ENCODE measurements around the gene CBLB.
A peak's percentile ranks its signal among the peaks of the same experiment; 100 is the strongest.

The CBLB gene

GRCh38 chr3:105868742-105869530 is at the start of gene CBLB:
TSS of gene CBLB (minus strand) at chr3:105869012. CDS start at chr3:105867577, 1,435 bp downstream.
- peak; percentile 92 for DNase-seq

DNA sequence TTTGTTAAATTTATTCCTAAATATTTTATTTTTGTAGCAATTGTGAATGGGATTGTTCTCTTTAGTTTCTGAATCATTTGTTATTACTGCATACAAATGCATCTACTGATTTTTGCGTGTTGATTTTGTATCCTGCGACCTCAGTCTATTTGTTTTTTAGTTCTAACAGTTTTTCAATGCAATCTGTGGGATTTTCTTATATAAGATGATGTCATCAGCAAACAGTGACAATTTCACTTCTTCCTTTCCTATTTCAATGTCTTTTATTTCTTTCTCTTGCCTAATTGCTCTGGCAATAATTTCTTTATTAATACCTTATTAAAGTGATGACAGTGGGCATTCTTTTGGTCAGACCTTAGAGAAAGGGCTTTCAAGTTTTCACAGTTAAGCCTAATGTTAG is 48.0 kb upstream of the CBLB start:
- DNase-seq: no peak

GRCh38 chr3:105915524-105915923 is 46.7 kb upstream of the CBLB start:
- no peak for DNase-seq

- no peak for DNase-seq
These were observed 44.8 kb upstream of the CBLB start for GRCh38 chr3:105913616-105914015.

- DNase-seq: no peak
These were observed 44.1 kb upstream of the CBLB start for GRCh38 chr3:105912891-105913290.

DNA sequence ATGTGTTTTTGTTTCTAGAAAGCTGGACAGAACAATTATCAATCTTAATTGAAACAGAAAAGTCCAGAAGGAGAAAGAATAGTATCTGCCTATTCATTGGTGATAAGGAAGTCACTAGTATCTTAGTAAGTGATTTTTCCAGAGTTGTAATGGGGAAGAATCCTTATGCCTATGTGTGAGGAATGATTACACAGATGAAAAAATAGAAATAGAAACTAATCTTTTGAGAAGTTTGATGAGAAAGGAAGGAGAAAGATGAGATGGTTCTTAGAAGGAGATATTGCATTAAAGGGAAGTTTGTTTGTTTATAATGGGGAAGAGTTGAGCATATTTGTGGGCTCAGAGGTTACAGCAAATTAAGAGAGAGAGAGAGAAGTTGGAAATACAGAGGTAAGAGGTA is 42.7 kb upstream of the CBLB start:
- DNase-seq: no peak

- no peak for DNase-seq
These were observed 39.0 kb upstream of the CBLB start for GRCh38 chr3:105907777-105908176.

DNA sequence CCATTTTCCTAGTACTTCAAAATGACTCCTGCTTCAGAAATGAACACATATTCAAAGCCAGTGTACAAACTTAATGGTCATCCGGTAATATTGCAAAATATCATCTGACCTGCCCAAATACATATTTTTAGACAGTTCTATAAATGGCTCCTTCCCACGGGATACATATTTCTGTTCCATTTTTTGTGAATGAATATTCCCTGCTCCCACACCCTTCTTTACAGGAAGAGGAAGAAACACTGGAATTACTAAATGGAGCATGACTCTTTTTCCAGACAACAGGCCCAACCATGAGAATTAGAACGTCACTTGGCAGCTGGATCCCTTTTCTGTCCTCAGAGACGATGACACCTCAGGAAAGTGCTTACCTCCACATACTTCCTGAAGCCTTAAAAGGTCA is 38.0 kb upstream of the CBLB start:
- no peak for DNase-seq

DNA sequence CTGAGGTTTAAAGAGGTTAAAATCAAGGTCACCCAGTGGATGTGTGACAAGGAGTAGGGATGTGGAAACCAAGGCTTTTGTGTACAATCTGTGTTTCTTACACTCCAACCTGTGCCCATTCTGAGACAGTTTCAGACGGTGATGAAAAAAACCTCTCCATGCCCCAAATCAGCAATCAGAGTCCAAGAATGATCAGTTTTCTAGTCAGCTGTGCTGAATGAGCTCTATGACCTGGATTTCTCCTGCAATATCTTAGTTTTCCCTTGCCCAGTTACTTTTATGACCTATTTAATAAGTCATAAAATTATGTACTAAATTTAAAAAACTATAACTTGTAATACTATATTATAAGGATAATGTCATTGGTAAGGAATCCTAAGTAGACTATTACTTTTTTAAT is 37.5 kb upstream of the CBLB start:
- no peak for DNase-seq

DNA sequence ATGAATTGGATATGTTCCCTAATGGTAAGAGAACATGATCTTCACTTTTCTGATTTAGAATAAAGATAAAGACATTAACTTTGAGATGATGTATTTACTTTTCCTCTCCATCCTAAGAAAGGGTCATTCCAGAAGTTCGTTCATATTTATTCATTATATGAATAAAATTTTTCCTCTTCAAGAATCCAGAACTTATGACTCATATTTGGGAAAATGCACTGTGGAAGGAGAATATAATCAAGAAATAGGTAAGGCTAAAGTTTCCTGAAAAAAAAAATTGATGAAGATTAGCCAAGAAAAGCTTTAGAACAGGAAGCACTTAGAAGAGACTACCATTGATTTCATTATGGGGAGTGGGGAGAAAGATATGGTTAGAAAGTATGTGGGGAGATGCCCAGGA is 36.5 kb upstream of the CBLB start:
- DNase-seq: no peak

GRCh38 chr3:105904678-105905284 is 36.0 kb upstream of the CBLB start:
- DNase-seq: no peak

- no peak for DNase-seq
These were observed 35.4 kb upstream of the CBLB start for GRCh38 chr3:105904251-105904650.

DNA sequence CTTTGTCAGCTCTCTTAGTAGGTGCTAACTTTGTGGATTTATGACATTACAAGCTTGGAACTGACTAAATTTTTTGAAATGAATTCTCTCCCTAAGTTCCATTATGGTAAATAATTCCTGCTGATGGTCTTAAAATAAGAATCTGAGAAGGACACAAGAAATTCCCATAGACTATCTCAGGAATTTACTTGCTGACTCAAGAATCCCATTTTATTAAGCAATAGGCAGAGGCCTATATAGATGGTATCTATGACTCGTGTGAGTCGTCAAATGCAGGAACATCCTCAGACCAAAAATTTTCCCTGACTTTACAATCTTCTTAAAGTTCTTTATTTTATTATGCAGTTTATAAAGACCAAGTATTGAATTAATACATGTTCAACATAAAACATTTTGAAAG is 30.7 kb upstream of the CBLB start:
- DNase-seq: no peak

GRCh38 chr3:105891101-105891500 is 22.3 kb upstream of the CBLB start:
- no peak for DNase-seq

DNA sequence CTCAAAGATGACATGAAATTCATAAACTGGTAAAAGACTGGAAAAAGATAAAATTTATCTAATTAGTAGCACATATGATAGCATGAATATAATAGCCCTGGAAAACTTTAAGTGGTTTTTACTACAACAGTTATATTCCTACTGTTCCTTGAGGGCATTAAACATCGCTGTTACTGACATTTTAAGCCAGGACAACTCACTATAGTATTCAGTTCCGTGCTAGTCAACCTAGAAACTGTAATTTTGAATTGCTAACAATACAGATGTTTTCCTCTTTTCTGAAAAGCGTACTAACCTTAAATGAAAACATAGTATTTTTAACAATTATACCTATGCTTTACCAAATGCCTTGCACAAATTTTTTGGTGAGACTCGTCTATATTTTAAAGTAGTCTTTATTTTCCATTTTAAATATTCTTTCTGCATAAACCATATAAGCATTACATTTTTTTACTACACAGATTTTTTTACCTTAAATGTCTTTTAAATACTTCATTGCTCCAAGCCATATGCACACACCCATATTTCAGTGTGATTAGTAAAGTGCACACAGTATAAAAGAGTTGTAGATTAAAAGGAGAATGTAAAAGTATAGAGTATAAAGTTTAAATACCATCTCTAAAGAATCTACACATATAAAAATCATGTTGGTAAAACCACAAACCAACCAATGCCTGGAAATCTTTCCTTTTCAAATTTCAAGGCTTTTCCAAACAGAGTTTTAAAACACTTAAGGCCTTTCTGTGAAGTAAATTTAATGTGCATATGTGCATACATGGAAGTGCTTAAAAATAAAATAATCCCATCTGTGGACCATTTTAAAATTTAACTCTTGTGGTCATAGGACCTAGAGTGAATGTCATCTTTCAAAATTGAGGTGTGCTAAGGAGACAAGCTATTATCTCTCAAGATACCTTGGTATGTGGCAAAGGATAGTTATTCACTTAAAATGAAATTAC is 20.1 kb upstream of the CBLB start:
- DNase-seq: no peak

DNA sequence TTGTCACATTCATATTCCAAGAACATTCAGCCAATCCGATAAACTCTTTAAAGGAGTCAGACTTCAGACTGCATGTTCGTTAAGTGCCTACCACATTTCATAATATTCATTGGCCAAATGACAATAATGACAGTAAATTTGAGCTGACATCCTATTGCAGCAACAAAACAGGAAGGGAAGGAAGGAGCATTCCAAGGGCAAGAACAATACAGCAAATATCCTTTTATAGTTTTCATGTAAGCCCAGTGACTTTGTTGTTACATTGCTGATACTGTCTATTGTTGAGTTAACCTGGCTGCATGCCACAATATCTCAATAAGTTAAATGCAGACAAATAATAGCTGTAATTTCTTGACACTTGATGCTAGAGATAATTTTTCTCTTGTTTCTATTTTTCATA is 16.4 kb upstream of the CBLB start:
- no peak for DNase-seq

- no peak for DNase-seq
These were observed 15.1 kb upstream of the CBLB start for GRCh38 chr3:105883798-105884377.

DNA sequence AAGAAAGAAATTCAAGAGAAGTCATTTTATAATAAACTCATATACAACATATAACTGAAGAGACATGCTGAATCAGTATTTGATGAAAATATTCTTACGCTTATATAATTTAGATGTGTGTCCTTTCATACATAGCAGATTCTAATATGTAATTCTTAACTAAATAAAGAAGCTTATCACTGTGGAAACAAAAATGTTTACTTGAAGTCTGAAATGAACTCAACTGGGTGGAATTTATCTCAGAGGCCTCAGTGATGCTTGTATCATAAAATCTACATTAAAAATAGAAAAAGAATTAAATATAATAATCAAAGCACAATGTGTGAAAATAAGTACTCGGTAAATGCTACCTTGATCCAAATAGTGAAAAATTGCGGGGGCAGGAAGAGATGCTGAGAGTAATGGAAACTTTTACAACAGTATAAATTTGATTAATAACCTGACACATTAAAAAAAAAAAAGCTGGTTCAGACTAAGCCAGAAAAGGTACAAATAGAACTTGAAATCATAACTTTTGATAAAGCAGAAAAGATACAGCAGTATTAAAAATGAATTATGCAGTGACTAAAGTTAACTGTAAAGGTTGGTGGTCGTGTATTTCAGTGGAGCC is 12.0 kb upstream of the CBLB start:
- DNase-seq: no peak

DNA sequence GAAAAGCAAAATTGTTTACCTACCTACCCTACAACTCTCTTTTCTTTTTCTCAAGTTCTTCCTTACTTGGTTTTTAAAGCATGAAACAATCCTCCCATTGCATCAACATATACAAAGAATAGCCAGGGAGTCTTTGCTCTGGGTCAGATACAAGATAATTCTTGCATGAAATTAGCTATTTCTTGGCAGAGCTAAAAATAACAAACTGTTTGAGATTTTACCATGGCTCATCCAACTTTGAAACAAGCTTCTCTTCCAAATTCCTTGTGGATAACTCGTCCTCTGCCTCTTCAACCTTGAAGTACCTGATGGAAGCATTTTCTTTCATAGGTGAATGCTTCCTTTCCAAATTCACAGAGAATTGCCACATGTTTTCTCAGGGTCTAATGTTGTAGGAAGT is 9.2 kb upstream of the CBLB start:
- DNase-seq: no peak

GRCh38 chr3:105877336-105877910 is 8.6 kb upstream of the CBLB start:
- DNase-seq: no peak

DNA sequence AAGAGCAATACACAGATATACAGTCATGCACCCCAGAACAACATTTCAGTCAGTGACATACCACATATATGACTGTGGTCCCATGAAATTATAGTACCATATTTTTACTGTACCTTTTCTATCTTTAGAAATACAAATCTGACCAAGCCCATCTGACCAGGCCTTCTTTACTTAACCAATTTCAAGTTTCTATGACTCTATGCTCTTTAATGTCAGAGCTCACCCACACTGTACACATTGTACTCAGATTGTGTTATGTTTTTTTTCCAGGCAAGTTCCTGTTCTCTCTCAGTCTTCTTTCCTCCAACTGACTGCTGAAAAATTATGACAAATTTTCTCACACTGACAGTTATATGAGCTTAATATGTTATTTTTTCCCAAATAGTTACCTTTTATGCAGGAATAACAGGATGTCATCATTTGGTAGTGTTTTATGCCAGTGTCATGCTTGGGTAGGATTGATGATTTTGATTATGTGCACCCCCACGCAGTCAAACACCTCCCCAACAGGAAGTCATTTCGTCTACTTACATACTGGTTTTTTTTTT is 8.0 kb upstream of the CBLB start:
- no peak for DNase-seq
